H1 (cell line): ENCODE data around the gene FHIT. TPM values are rescaled to one million over a fixed set of nuclear protein-coding genes. Genes with fewer than 3 reads are reported as not detected.

Experiments
- CTCF ChIA-PET: fragments of 300-600 bp; sonication (Branson Sonifier 250); formaldehyde crosslinking; loops from one replicate; lab custom pipeline; 2021; ENCODE audit not compliant: partially characterized antibody; lab: Charles Lee
- POLR2A ChIA-PET: fragments of 300-600 bp; sonication (Branson Sonifier 250); formaldehyde crosslinking; loops from one replicate; lab custom pipeline; 2021; ENCODE audit warnings: inconsistent platforms; ENCODE audit not compliant: partially characterized antibody; lab: Charles Lee
- DNase-seq, 2 experiments: peaks; one replicate each; pipeline versions ENCODE4 v3.0.0 to v3.0.0-alpha.2; 2010 to 2022; ENCODE audit warnings: low spot score in 2 of 2, low read depth in 1 of 2, mixed read lengths in 1 of 2
- FAIRE-seq: peaks from 2 replicates; lab custom pipeline; 2011; peaks lifted over from hg19 to GRCh38; lab: Jason Lieb, UNC
- H2AFZ ChIP-seq: 2 replicates; pipeline ENCODE4 v1.8.1; 2012; ENCODE audit warnings: low read length, inconsistent platforms
- H2AK5ac ChIP-seq: 2 replicates; pipeline ENCODE4 v1.6.1; 2013; ENCODE audit warnings: low read depth, low read length
- H2BK120ac ChIP-seq: replicated peaks from 2 replicates; pipeline ENCODE3; 2013; ENCODE audit warnings: low read depth, low read length, inconsistent platforms
- H2BK12ac ChIP-seq: 2 replicates; pipeline ENCODE4 v1.6.1; 2013; ENCODE audit warnings: low read depth, low read length
- H2BK15ac ChIP-seq: 2 replicates; pipeline ENCODE4 v1.6.1; 2013; ENCODE audit warnings: low read length
- H2BK20ac ChIP-seq: 2 replicates; pipeline ENCODE4 v1.6.1; 2013; ENCODE audit warnings: low read length
- H2BK5ac ChIP-seq: 2 replicates; pipeline ENCODE4 v1.6.1; 2013; ENCODE audit warnings: low read depth, low read length
- H3K14ac ChIP-seq: 2 replicates; pipeline ENCODE4 v1.6.1; 2013; ENCODE audit warnings: inconsistent platforms; ENCODE audit not compliant: insufficient read length
- H3K18ac ChIP-seq: 2 replicates; pipeline ENCODE4 v1.6.1; 2013; ENCODE audit warnings: low read length; ENCODE audit errors: extremely low read depth
- H3K23ac ChIP-seq: 2 replicates; pipeline ENCODE4 v1.6.1; 2013; ENCODE audit warnings: inconsistent platforms; ENCODE audit not compliant: insufficient read length
- H3K23me2 ChIP-seq: 2 replicates; pipeline ENCODE4 v1.6.1; 2013; ENCODE audit warnings: low read depth, low read length
- H3K27ac ChIP-seq: 2 replicates; pipeline ENCODE4 v1.6.1; 2011; ENCODE audit warnings: low read depth, low read length, inconsistent platforms
- H3K27me3 ChIP-seq, 4 experiments: replicated peaks in 1 of 4; 1 replicate in 1 of 4; 2 replicates in 3 of 4; pipeline versions ENCODE4 v1.6.1 to v1.8.1; 2011 to 2013; ENCODE audit warnings: low read length in 3 of 4, mild to moderate bottlenecking in 3 of 4, inconsistent platforms in 2 of 4, mixed read lengths in 2 of 4, moderate library complexity in 1 of 4; ENCODE audit not compliant: control insufficient read depth in 3 of 4, insufficient read depth in 3 of 4; ENCODE audit errors: extremely low read depth in 1 of 4
- H3K36me3 ChIP-seq, 4 experiments: 2 replicates each; pipeline versions ENCODE4 v1.6.1 to v1.8.1; 2011 to 2013; ENCODE audit warnings: mild to moderate bottlenecking in 4 of 4, low read length in 3 of 4, moderate library complexity in 2 of 4, control low read depth in 1 of 4, inconsistent platforms in 1 of 4; ENCODE audit not compliant: insufficient read depth in 4 of 4, control insufficient read depth in 2 of 4
- H3K4ac ChIP-seq: replicated peaks from 2 replicates; pipeline ENCODE3; 2013; ENCODE audit warnings: low read length, low read depth, mixed read lengths, inconsistent platforms; ENCODE audit not compliant: insufficient read length
- H3K4me1 ChIP-seq, 4 experiments: replicated peaks in 1 of 4; 1 replicate in 1 of 4; 2 replicates in 3 of 4; pipeline versions ENCODE4 v1.6.1 to v1.8.1; 2011 to 2013; ENCODE audit warnings: low read length in 3 of 4, inconsistent platforms in 2 of 4, mixed read lengths in 1 of 4; ENCODE audit not compliant: insufficient read depth in 4 of 4, control insufficient read depth in 3 of 4
- H3K4me2 ChIP-seq, 2 experiments: 2 replicates each; pipeline versions ENCODE4 v1.6.1 to v1.8.1; 2011 to 2013; ENCODE audit warnings: low read depth in 2 of 2, low read length in 2 of 2, control low read depth in 1 of 2, inconsistent platforms in 1 of 2, mild to moderate bottlenecking in 1 of 2; ENCODE audit not compliant: insufficient read depth in 1 of 2
- H3K4me3 ChIP-seq, 4 experiments: fragments of 200-600, 300-600 bp in 1 of 4; sonication (generic), shearing (Covaris generic), sonication (Bioruptor Twin) in 1 of 4; 2 replicates each; pipeline versions ENCODE4 v1.5.1 to v1.8.1; 2011 to 2016; ENCODE audit warnings: low read length in 4 of 4, low read depth in 3 of 4, control low read depth in 2 of 4, inconsistent platforms in 2 of 4, mild to moderate bottlenecking in 2 of 4, mixed read lengths in 1 of 4, moderate library complexity in 1 of 4; ENCODE audit not compliant: insufficient read depth in 2 of 4; ENCODE audit errors: extremely low read depth in 1 of 4
- H3K56ac ChIP-seq: replicated peaks from 2 replicates; pipeline ENCODE3; 2013; ENCODE audit warnings: low read depth, mild to moderate bottlenecking, mixed read lengths, low read length, inconsistent platforms; ENCODE audit not compliant: insufficient read length
- H3K79me1 ChIP-seq: 2 replicates; pipeline ENCODE4 v1.6.1; 2013; ENCODE audit warnings: low read depth, low read length, control low read depth
- H3K79me2 ChIP-seq, 2 experiments: 2 replicates each; pipeline versions ENCODE4 v1.6.1 to v1.8.1; 2012 to 2013; ENCODE audit warnings: low read length in 2 of 2, mild to moderate bottlenecking in 2 of 2, inconsistent platforms in 1 of 2; ENCODE audit not compliant: insufficient read depth in 2 of 2, control insufficient read depth in 1 of 2
- H3K9ac ChIP-seq, 4 experiments: replicated peaks in 1 of 4; 1 replicate in 1 of 4; 2 replicates in 3 of 4; pipeline versions ENCODE4 v1.6.1 to v1.8.1; 2011 to 2013; ENCODE audit warnings: low read depth in 3 of 4, low read length in 3 of 4, control low read depth in 2 of 4, mild to moderate bottlenecking in 2 of 4, moderate library complexity in 2 of 4, inconsistent platforms in 1 of 4; ENCODE audit errors: extremely low read depth in 1 of 4
- H3K9me3 ChIP-seq, 2 experiments: 2 replicates each; pipeline versions ENCODE4 v1.6.1 to v1.8.1; 2012 to 2013; ENCODE audit warnings: mild to moderate bottlenecking in 2 of 2, moderate library complexity in 2 of 2, control low read depth in 1 of 2, inconsistent platforms in 1 of 2, low read depth in 1 of 2, low read length in 1 of 2, mixed read lengths in 1 of 2; ENCODE audit not compliant: insufficient read depth in 2 of 2
- H4K20me1 ChIP-seq, 2 experiments: replicated peaks in 1 of 2; 2 replicates each; pipeline versions ENCODE3 to v1.8.1; 2011 to 2013; ENCODE audit warnings: inconsistent platforms in 2 of 2, low read length in 2 of 2, mild to moderate bottlenecking in 1 of 2; ENCODE audit not compliant: insufficient read depth in 2 of 2, control insufficient read depth in 1 of 2
- H4K5ac ChIP-seq: 2 replicates; pipeline ENCODE4 v1.6.1; 2013; ENCODE audit warnings: low read length, low read depth, mixed read lengths, inconsistent platforms; ENCODE audit not compliant: insufficient read length
- H4K8ac ChIP-seq: 2 replicates; pipeline ENCODE4 v1.8.0; 2013; ENCODE audit warnings: mild to moderate bottlenecking, moderate library complexity, low read length, inconsistent platforms; ENCODE audit not compliant: insufficient read depth; ENCODE audit errors: extremely low read depth
- H4K91ac ChIP-seq: replicated peaks from 2 replicates; pipeline ENCODE3; 2013; ENCODE audit warnings: low read length, mixed read lengths, inconsistent platforms; ENCODE audit not compliant: insufficient read length
- GABPA ChIP-seq: IDR thresholded peaks from 2 replicates; pipeline ENCODE4 v1.6.1; 2011; ENCODE audit warnings: mild to moderate bottlenecking, low read length, moderate library complexity, borderline replicate concordance; ENCODE audit not compliant: insufficient read depth
- KDM1A ChIP-seq: fragments of 200-600, 300-600 bp; sonication (generic); IDR thresholded peaks from 2 replicates; pipeline ENCODE4 v1.7.1; 2016; ENCODE audit warnings: mild to moderate bottlenecking, low read length, borderline replicate concordance
- MAFK ChIP-seq: IDR thresholded peaks from 2 replicates; pipeline ENCODE4 v1.6.1; 2012; ENCODE audit warnings: low read depth, mild to moderate bottlenecking, improper control_type of control experiment, low read length
- POU5F1 ChIP-seq: IDR thresholded peaks from 2 replicates; pipeline ENCODE4 v1.6.1; 2011; ENCODE audit warnings: low read depth, mild to moderate bottlenecking, low read length, moderate library complexity
- SIN3A ChIP-seq, 2 experiments: IDR thresholded peaks in 1 of 2; conservative IDR thresholded peaks in 1 of 2; 2 replicates each; pipeline ENCODE4 v1.6.1; 2011 to 2012; ENCODE audit warnings: low read length in 2 of 2, improper control_type of control experiment in 1 of 2, low read depth in 1 of 2, mild to moderate bottlenecking in 1 of 2
- SP4 ChIP-seq: IDR thresholded peaks from 2 replicates; pipeline ENCODE4 v1.6.1; 2012; ENCODE audit warnings: low read length, inconsistent platforms
- WGBS, 2 experiments: shearing (Covaris generic) in 1 of 2; methylation state at CpG; one replicate each; pipeline versions ENCODE4 v1.1.6 to v1.1.7; 2013 to 2015; ENCODE audit warnings: low lambda C conversion rate in 2 of 2, mixed read lengths in 2 of 2, inconsistent platforms in 1 of 2, low coverage in 1 of 2, missing lambda C conversion rate in 1 of 2; ENCODE audit not compliant: insufficient replicate concordance in 2 of 2, insufficient coverage in 1 of 2, insufficient read length in 1 of 2; ENCODE audit errors: extremely low coverage in 1 of 2, missing lambda C conversion rate in 1 of 2; 5-methylcytosine and 5-hydroxymethylcytosine counted together
- polyA plus RNA-seq, 7 experiments: library from polyadenylated mRNA; depleted of rRNA in 3 of 7; stranded (reverse) in 5 of 7; unstranded in 2 of 7; fragments of >200 nt in 5 of 7; fragments of 200-250 nt in 2 of 7; gene quantifications; 1 replicate in 5 of 7; 2 replicates in 1 of 7; 4 replicates in 1 of 7; pipeline versions ENCODE4 v1.2.1 to v1.2.3, GENCODE V29; 2011 to 2013; ENCODE audit warnings: missing spikeins in 2 of 7, mixed read lengths in 2 of 7
- total RNA-seq: library from RNA; stranded (reverse); fragmentation: NEBNext Ultra II Directional; extraction: Animal tissue kit (Norgen Biotek cat#: 25700); gene quantifications from 2 replicates; pipeline ENCODE4 v1.2.1, GENCODE V29; 2021
- TF ChIP-seq, protein P1 (sequence below), 3 experiments: IDR thresholded peaks; 1 replicate in 2 of 3; 2 replicates in 1 of 3; pipeline versions ENCODE4 v1.5.1 to v1.6.1; 2011; ENCODE audit warnings: low read length in 3 of 3, mild to moderate bottlenecking in 3 of 3, inconsistent platforms in 2 of 3, low read depth in 1 of 3, moderate library complexity in 1 of 3; ENCODE audit not compliant: insufficient read depth in 1 of 3; ENCODE audit errors: control extremely low read depth in 1 of 3

FHIT gene
- total and polyA plus RNA-seq, 2 of the 8 experiments (the other 6 are each of a cell fraction or from before 2014, with no cell fraction given): 1.2 to 3.2 TPM

DNA sequence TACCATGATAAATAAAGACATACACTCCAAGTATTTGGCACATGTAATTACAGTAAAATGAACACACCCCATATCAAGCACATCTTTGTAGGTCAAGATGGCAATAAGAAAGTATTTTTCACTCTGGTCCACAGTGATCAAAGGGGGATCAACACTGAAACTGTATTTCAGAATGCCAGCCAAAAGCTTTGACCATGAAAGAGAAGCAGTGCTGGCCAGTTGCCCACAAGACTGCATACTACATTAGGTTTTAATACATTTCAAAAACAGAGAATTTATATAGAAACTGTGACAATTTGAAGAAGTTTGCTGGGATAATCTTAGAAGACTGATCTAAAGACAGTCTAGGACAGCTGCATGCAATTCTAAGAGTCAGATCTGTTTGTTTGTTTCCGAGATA lies 1035.3 kb downstream of the FHIT start:
- Histone ChIP-seq H2AFZ (no peak overlapping the region), H4K91ac (no peak overlapping the region), H3K36me3 (no peaks in the 10 kb centered on the region), H4K20me1 (no peaks in the 10 kb centered on the region), H3K4ac (no peak overlapping the region), H2BK15ac (no peak overlapping the region), H3K14ac (no peak overlapping the region), H3K23ac (no peak overlapping the region), H3K27me3 (no peaks in the 10 kb centered on the region), H3K4me3 (no peak overlapping the region), H2BK120ac (no peak overlapping the region), H3K79me2 (no peaks in the 10 kb centered on the region), H3K23me2 (no peaks in the 10 kb centered on the region), H4K5ac (no peak overlapping the region), H3K27ac (no peak overlapping the region), H2BK20ac (no peak overlapping the region), H3K4me2 (no peak overlapping the region), H2AK5ac (no peak overlapping the region), H2BK5ac (no peak overlapping the region), H4K8ac (no peak overlapping the region), H3K9me3 (no peaks in the 10 kb centered on the region), H3K9ac (no peak overlapping the region), H3K56ac (no peak overlapping the region), H3K79me1 (no peaks in the 10 kb centered on the region), H3K4me1 (no peaks in the 10 kb centered on the region), H3K18ac (no peak overlapping the region), H2BK12ac (no peak overlapping the region)
- 100% methylated on average over 1 of the region's 1 CpG; no CpG with 5 or more reads in 1 of the 2 experiments for WGBS, 2 experiments
- POLR2A ChIA-PET: no interaction called here
- CTCF ChIA-PET: no interaction called here
- TF ChIP-seq, protein P1, sequence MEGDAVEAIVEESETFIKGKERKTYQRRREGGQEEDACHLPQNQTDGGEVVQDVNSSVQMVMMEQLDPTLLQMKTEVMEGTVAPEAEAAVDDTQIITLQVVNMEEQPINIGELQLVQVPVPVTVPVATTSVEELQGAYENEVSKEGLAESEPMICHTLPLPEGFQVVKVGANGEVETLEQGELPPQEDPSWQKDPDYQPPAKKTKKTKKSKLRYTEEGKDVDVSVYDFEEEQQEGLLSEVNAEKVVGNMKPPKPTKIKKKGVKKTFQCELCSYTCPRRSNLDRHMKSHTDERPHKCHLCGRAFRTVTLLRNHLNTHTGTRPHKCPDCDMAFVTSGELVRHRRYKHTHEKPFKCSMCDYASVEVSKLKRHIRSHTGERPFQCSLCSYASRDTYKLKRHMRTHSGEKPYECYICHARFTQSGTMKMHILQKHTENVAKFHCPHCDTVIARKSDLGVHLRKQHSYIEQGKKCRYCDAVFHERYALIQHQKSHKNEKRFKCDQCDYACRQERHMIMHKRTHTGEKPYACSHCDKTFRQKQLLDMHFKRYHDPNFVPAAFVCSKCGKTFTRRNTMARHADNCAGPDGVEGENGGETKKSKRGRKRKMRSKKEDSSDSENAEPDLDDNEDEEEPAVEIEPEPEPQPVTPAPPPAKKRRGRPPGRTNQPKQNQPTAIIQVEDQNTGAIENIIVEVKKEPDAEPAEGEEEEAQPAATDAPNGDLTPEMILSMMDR (IDR thresholded peaks at IDR 0.05; ENCODE audit: control extremely low read depth in 1 of 3, insufficient read depth in 1 of 3, low read depth in 1 of 3, low read length in 3 of 3): no peak
- TF ChIP-seq MAFK (no peak), SP4 (no peak), SIN3A (conservative IDR thresholded peaks at IDR 0.05 in 1 of 2, IDR thresholded peaks at IDR 0.05 in 1 of 2; ENCODE audit: low read depth in 1 of 2, low read length in 2 of 2) (no peak), KDM1A (no peak), GABPA (no peak), POU5F1 (no peak)
- FAIRE-seq (no peak), DNase-seq (no peak)
